NB4 (cell line): ENCODE data around the gene HAPLN3.
A peak's percentile ranks its signal among the peaks of the same experiment; 100 is the strongest.

Source experiments
- TF ChIP-seq, protein P1 (sequence below): IDR thresholded peaks from one replicate; pipeline ENCODE4 v1.5.1; 2012; ENCODE audit warnings: low read depth, low read length
- TF ChIP-seq, protein P2 (sequence below): IDR thresholded peaks from 2 replicates; pipeline ENCODE4 v1.6.1; 2011; ENCODE audit warnings: low read depth, low read length

DNA sequence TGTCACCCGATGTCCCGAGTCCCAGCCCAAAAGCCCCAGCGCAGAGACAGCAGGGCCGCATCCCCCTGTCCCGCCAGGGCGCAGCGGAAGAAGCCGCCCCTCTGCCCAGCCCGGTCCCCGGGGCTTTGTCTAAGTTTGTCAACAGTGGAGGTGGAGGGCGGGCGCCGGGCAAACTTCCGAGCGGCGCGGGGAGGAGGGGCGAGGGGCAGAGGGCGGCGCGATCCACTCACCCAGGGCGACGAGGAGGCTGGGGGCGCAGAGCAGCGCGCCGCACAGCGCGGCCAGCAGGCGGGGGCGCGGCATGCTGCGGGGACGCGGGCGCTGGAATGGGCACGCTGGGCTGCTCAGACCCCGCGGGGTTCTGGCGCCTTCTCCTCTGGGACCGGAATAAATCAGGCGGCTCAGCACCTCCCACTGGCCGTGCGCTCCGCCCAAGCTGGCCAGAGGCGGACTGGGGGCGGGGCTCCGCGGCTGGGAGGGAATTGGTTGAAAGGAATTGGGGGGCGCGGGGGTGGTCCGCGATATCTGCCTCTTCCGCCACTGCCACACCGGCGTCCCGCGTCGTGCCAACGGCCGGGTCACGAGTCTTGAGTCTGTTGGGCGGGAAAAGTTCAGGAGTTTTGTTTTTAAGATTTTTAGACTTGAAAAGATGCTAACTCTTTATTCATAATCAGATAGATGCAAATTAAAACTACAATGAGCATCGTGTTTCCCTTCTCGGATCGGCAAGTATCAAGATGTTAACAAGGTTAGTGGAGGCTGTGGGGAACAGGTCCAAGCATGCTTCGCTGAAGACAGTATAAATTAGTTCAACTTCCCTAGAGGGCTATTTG lies 17.9 kb upstream of the HAPLN3 start, which contains the start of gene MFGE8:
- TF ChIP-seq, protein P1, sequence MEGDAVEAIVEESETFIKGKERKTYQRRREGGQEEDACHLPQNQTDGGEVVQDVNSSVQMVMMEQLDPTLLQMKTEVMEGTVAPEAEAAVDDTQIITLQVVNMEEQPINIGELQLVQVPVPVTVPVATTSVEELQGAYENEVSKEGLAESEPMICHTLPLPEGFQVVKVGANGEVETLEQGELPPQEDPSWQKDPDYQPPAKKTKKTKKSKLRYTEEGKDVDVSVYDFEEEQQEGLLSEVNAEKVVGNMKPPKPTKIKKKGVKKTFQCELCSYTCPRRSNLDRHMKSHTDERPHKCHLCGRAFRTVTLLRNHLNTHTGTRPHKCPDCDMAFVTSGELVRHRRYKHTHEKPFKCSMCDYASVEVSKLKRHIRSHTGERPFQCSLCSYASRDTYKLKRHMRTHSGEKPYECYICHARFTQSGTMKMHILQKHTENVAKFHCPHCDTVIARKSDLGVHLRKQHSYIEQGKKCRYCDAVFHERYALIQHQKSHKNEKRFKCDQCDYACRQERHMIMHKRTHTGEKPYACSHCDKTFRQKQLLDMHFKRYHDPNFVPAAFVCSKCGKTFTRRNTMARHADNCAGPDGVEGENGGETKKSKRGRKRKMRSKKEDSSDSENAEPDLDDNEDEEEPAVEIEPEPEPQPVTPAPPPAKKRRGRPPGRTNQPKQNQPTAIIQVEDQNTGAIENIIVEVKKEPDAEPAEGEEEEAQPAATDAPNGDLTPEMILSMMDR: no peak
- TF ChIP-seq, protein P2, sequence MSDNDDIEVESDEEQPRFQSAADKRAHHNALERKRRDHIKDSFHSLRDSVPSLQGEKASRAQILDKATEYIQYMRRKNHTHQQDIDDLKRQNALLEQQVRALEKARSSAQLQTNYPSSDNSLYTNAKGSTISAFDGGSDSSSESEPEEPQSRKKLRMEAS: 0 out of 2 replicates have a peak, but pooled peaks have one; percentile 15
